Right cardiac atrium (tissue), 5 donors: ENCODE measurements around the gene S100A8. TPM values are rescaled to one million over a fixed set of nuclear protein-coding genes. Genes with fewer than 3 reads are reported as not detected.
A peak's percentile ranks its signal among the peaks of the same experiment; 100 is the strongest.

ENCODE experiments used
- ATAC-seq, 2 donors: fragments of 200-7000 bp; cut with Tn5 transposase; one replicate each; pipeline versions ENCODE4 v1.8.0 to v1.9.1; 2020; ENCODE audit warnings: moderate library complexity in 2 of 2, mild to moderate bottlenecking in 1 of 2
- DNase-seq, 3 donors: peaks; one replicate each; pipeline ENCODE4 v3.0.0-alpha.2; 2020
- H3K27ac ChIP-seq: one replicate; pipeline ENCODE4 v1.5.1; 2013; ENCODE audit warnings: mild to moderate bottlenecking, low read length, control low read depth, moderate library complexity
- H3K27me3 ChIP-seq: one replicate; pipeline ENCODE4 v1.6.1; 2013; ENCODE audit not compliant: control insufficient read depth, insufficient read depth
- H3K4me1 ChIP-seq: one replicate; pipeline ENCODE4 v1.6.1; 2013; ENCODE audit warnings: low read length; ENCODE audit not compliant: control insufficient read depth, insufficient read depth
- H3K4me3 ChIP-seq: one replicate; pipeline ENCODE4 v1.5.1; 2013; ENCODE audit warnings: low read length, control low read depth
- H3K9me3 ChIP-seq: one replicate; pipeline ENCODE4 v1.6.1; 2013; ENCODE audit warnings: low read length; ENCODE audit not compliant: control insufficient read depth
- whole genome bisulfite sequencing: extraction: QIAGEN DNeasy Blood & Tissue Kit; methylation state at CpG from one replicate; pipeline ENCODE4 v1.1.7; 2013; 5-methylcytosine and 5-hydroxymethylcytosine counted together
- intact Hi-C, 4 donors: fragments of 100-400 bp; cut with DNase I; formaldehyde crosslinking; loops; one replicate each; pipeline versions ENCODE4 v1.11.0 to v1.14.0; 2022 to 2023
- long read RNA-seq, 4 donors: library from polyadenylated mRNA; unstranded; transcript quantifications; one replicate each; pipeline ENCODE4 v2.0.0, GENCODE V29; 2020 to 2021
- polyA plus RNA-seq: library from polyadenylated mRNA; stranded (reverse); fragments of 200-250 nt; gene quantifications from one replicate; pipeline ENCODE4 v1.2.3, GENCODE V29; 2013
- total RNA-seq, 4 donors: library from RNA; stranded (reverse); fragmentation: NEBNext Ultra II Directional; extraction: Animal tissue kit (Norgen Biotek cat#: 25700); gene quantifications; one replicate each; pipeline ENCODE4 v1.2.1, GENCODE V29; 2021
- donor health status: healthy with polysubstance abuse.
- donor health status: DM: no; HTN: yes; CAD: no.
- donor health status: DM: no; HTN: no; CAD: no.
- donor health status: DM: no; HTN: yes; CAD: no; lungs with severe emphysema.
- donor health status: DM: yes; HTN: yes; CAD: no.

Gene S100A8
- total RNA-seq (10 to 100 TPM; 27.5 to 98.1 (median 66.9) TPM), polyA plus RNA-seq (42.3 TPM)
- long read RNA-seq, donor 1, partial matches to known transcripts = 0 of 2 reads
- long read RNA-seq, donor 1, other reads (novel, unspliced or antisense) = 0 of 2 reads
- long read RNA-seq, donor 2, partial matches to known transcripts = 0 of 3 reads
- long read RNA-seq, donor 2, other reads (novel, unspliced or antisense) = 0 of 3 reads
- long read RNA-seq, donor 3, partial matches to known transcripts = 0 of 1 reads
- long read RNA-seq, donor 3, other reads (novel, unspliced or antisense) = 0 of 1 reads
- long read RNA-seq, donor 4, partial matches to known transcripts = 0 of 1 reads
- long read RNA-seq, donor 4, other reads (novel, unspliced or antisense) = 0 of 1 reads

GRCh38 chr1:153390938-153391710, at the start of gene S100A8:
Gene S100A8 (minus strand): TSS chr1:153391073. CDS start chr1:153390535, 538 bp downstream.
- peak; percentile 73 to 89 (median 88) for DNase-seq
- H3K9me3 ChIP-seq = no peaks in the 10 kb centered on the region
- intact Hi-C loops = no loop called here
- 59% methylated on average over 7 of the region's 7 CpGs for WGBS
- no peaks in the 10 kb centered on the region for H3K4me1 ChIP-seq
- no peaks in the 10 kb centered on the region for H3K27me3 ChIP-seq
- peak; percentile 69 to 70 for ATAC-seq
- no peak within 1 kb of the TSS for H3K27ac ChIP-seq
- no peak within 1 kb of the TSS for H3K4me3 ChIP-seq

DNA sequence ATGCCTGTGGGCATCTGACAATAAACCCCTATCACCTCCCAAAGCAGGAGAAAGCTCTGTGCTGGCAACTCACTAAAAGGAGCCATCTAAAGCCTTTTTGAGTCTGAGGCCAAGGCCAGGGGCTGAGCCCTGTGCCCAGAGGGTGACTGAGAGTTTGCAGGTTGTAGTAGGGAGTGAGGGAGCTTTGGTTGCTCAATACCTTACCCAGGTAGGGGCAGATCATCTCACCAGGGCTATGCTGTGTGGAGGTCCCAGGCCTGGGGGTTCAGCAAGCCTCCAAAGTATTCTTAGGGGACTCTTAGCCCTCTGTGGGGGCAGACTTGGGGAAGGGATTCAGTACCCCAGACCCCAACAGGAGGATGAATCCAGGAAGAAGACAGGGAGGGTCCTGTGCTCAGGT, 48.4 kb upstream of the S100A8 start:
- intact Hi-C loops = no loop called here
- ATAC-seq (no peak), DNase-seq (no peak)
- H3K27ac ChIP-seq = no peak overlapping the region
- no peak overlapping the region for H3K4me3 ChIP-seq
- H3K4me1 ChIP-seq = no peaks in the 10 kb centered on the region
- H3K9me3 ChIP-seq = peaks cover 3% of the 10 kb centered on the region
- no peaks in the 10 kb centered on the region for H3K27me3 ChIP-seq

DNA sequence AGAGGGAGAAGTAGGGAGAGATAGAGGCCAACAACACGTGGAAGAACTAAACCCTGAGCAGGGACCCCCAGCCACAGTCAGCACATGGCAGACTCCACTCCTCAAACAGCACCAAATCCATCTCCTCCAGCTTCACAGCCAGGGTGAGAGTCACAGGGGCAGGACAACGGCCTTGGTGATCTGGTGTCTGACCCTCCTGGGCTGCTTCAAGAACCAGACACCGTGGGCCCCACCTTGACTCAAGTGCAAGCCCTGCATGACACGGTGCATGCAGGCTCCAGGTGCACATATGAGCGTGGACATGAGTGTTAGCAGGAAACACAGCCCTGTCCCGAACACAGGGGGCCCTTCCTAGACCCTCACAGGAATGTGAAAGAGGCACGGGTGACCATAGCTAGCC, 47.7 kb upstream of the S100A8 start:
- Histone ChIP-seq H3K4me1 (no peaks in the 10 kb centered on the region), H3K9me3 (peaks cover 3% of the 10 kb centered on the region), H3K4me3 (no peak overlapping the region), H3K27ac (no peak overlapping the region), H3K27me3 (no peaks in the 10 kb centered on the region)
- WGBS = 65% methylated on average over 7 of the region's 7 CpGs
- DNase-seq (no peak), ATAC-seq (no peak)
- intact Hi-C loops = no loop called here

DNA sequence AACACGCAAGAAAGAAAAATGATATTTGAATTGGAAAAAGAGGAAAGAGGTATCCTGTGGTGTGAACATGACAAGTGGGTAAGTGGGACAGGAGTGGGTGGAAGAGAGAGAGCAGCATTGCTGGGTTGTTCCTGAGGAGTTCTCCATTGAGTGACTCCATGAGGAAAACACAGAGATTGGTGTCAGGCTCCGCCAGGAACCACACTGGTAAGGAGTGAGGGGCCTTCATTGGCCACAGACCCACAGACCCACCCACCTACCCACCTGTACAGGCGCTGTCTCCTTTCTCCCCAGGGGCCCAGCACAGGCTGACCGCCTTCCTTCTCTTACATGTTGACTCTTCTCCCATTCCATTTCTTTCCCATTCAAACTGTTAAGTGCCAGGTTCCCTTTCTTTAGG, 46.4 kb upstream of the S100A8 start:
- no peak overlapping the region for H3K27ac ChIP-seq
- no peak for ATAC-seq
- no peaks in the 10 kb centered on the region for H3K9me3 ChIP-seq
- intact Hi-C loops = no loop called here
- H3K4me3 ChIP-seq = no peak overlapping the region
- no peak for DNase-seq
- H3K27me3 ChIP-seq = no peaks in the 10 kb centered on the region
- WGBS = 86% methylated on average over 4 of the region's 4 CpGs
- no peaks in the 10 kb centered on the region for H3K4me1 ChIP-seq

GRCh38 chr1:153434746-153435455, 44.0 kb upstream of the S100A8 start:
- ATAC-seq (no peak), DNase-seq (no peak)
- Histone ChIP-seq H3K4me1 (no peaks in the 10 kb centered on the region), H3K27ac (no peak overlapping the region), H3K9me3 (no peaks in the 10 kb centered on the region), H3K4me3 (no peak overlapping the region), H3K27me3 (no peaks in the 10 kb centered on the region)
- intact Hi-C loops = no loop called here
- WGBS = 62% methylated on average over 11 of the region's 11 CpGs

DNA sequence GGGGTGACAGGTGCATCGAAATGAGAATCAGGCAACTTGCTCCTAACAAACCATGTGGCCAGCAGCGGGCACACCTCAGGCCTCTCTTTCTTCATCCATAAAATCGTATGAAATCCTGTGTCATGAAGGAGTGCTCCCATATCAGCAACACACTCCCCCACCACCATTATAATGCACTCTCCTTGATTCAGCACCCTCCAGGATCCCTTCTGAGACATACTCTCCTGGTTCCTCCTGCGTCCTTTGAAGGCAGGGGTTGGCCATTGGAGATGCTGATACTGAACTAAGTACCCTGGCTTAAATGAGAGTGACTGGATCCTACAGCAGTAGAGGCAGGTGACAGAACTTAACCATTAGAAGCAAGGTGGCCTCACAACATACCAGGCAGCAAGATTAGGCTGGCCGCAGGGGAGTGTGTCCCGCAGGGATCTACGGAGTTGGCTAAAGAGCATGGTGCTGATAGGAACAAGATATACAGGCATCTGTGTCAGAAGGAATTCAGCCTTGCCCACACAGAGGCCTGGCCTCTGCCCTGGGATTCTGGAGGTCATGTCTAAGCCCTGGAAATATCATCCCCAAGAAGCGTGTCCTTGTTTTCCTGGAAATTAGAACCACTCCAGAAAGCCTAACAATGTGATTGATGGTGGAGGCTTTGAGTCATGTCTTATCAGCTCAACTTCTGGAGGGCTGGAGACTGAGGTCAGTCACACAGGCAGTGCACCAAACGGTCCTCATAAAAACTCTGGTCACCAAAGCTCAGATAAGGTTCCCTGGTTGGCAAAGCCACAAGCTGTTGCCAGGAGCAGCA, 42.2 kb upstream of the S100A8 start:
- Histone ChIP-seq H3K4me3 (no peak overlapping the region), H3K4me1 (no peaks in the 10 kb centered on the region), H3K27ac (no peak overlapping the region), H3K27me3 (no peaks in the 10 kb centered on the region), H3K9me3 (no peaks in the 10 kb centered on the region)
- intact Hi-C loops = no loop called here
- DNase-seq = no peak
- WGBS = 51% methylated on average over 9 of the region's 9 CpGs
- ATAC-seq = no peak

DNA sequence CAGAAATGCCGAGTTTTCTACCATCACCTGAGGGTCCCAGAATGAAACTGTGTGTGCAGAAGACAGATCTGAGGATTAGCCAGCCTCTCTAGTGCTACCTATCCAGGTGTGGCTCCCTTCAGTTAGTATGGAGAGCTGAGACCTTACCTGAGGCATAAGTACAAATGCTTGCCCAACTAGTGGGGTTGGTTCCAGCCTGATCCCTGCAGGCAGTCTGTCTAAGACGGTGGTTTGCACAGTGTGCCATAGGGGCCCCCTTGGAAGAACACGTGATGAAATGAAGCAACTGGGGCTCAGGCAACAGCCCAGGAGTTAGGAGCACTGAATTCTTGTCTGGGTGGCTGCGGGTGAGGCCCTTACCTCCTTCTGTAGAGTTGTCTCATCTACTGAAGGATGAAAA, 41.1 kb upstream of the S100A8 start:
- Histone ChIP-seq H3K27ac (no peak overlapping the region), H3K27me3 (no peaks in the 10 kb centered on the region), H3K9me3 (no peaks in the 10 kb centered on the region), H3K4me1 (no peaks in the 10 kb centered on the region), H3K4me3 (no peak overlapping the region)
- ATAC-seq (no peak), DNase-seq (no peak)
- 63% methylated on average over 4 of the region's 4 CpGs for WGBS
- intact Hi-C loops = no loop called here

- WGBS = 64% methylated on average over 3 of the region's 3 CpGs
- Histone ChIP-seq H3K27ac (no peak overlapping the region), H3K4me1 (no peaks in the 10 kb centered on the region), H3K9me3 (no peaks in the 10 kb centered on the region), H3K27me3 (no peaks in the 10 kb centered on the region), H3K4me3 (no peak overlapping the region)
- DNase-seq (no peak), ATAC-seq (no peak)
- intact Hi-C loops = no loop called here
Observed at GRCh38 chr1:153431427-153431826, 40.6 kb upstream of the S100A8 start.

DNA sequence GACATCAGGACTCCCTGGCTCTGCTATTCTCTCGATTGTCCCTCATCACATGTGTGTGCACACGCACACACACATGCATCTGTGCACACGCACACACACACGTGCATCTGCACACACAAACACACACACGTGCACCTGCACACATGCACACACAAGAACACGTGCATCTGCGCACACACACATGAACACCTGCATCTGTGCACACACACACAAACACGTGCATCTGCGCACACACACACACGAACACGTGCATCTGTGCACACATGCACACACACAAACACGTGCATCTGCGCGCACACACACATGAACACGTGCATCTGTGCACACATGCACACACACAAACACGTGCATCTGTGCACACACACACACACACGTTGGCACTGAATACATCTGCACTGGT, 40.1 kb upstream of the S100A8 start:
- Histone ChIP-seq H3K4me1 (no peaks in the 10 kb centered on the region), H3K9me3 (no peaks in the 10 kb centered on the region), H3K27ac (no peak overlapping the region), H3K27me3 (no peaks in the 10 kb centered on the region), H3K4me3 (no peak overlapping the region)
- WGBS = 87% methylated on average over 17 of the region's 17 CpGs
- intact Hi-C loops = no loop called here
- DNase-seq (no peak), ATAC-seq (no peak)

DNA sequence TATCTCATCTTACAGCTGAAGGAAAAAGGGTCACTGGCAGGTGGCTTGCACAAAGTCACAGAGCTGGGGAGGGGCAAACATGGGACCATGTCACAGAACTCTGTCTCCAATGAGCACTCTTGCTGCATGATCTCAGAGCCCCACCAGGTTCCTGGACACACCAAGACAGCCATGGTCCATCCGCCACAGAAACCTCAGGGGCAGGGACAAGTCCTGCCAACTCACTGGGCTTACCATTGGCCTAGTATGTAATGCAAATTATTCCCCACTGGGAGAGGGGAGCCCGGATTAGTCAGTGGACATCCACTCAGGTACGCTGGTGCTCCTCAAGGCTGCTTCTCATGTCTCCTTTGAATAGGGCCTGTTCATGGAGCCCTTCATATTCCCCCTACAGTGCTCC, 39.7 kb upstream of the S100A8 start:
- DNase-seq = no peak
- no peak for ATAC-seq
- H3K27me3 ChIP-seq = peaks cover under 1% of the 10 kb centered on the region
- H3K4me3 ChIP-seq = no peak overlapping the region
- H3K27ac ChIP-seq = no peak overlapping the region
- WGBS = 80% methylated on average over 3 of the region's 3 CpGs
- intact Hi-C loops = no loop called here
- H3K4me1 ChIP-seq = no peaks in the 10 kb centered on the region
- no peaks in the 10 kb centered on the region for H3K9me3 ChIP-seq
